H1 (cell line): Measurements from ENCODE around the gene ING5. TPM values are rescaled to one million over a fixed set of nuclear protein-coding genes. Genes with fewer than 3 reads are reported as not detected.

Source experiments
- polyA plus RNA-seq, 7 experiments: library from polyadenylated mRNA; depleted of rRNA in 3 of 7; stranded (reverse) in 5 of 7; unstranded in 2 of 7; fragments of >200 nt in 5 of 7; fragments of 200-250 nt in 2 of 7; gene quantifications; 1 replicate in 5 of 7; 2 replicates in 1 of 7; 4 replicates in 1 of 7; pipeline versions ENCODE4 v1.2.1 to v1.2.3, GENCODE V29; 2011 to 2013; ENCODE audit warnings: missing spikeins in 2 of 7, mixed read lengths in 2 of 7
- total RNA-seq: library from RNA; stranded (reverse); fragmentation: NEBNext Ultra II Directional; extraction: Animal tissue kit (Norgen Biotek cat#: 25700); gene quantifications from 2 replicates; pipeline ENCODE4 v1.2.1, GENCODE V29; 2021

The ING5 gene
- total and polyA plus RNA-seq, 2 of the 8 experiments (the other 6 are each of a cell fraction or from before 2014, with no cell fraction given): 41.5 to 47.4 TPM

Other genes with a start within 250 kb of the ING5 start
- gene STK25, start 193.5 kb upstream of the ING5 start, total RNA-seq: 159 and 162 TPM in 2 replicates
- 546 and 743 TPM in 2 replicates for gene STK25, start 193.5 kb upstream of the ING5 start, polyA plus RNA-seq (2011; rRNA removed)
- gene BOK, start 143.3 kb upstream of the ING5 start, total RNA-seq: 33.7 and 34.7 TPM in 2 replicates
- gene BOK, start 143.3 kb upstream of the ING5 start, polyA plus RNA-seq (2011; rRNA removed): 37.6 and 47.9 TPM in 2 replicates
- gene THAP4, start 64.9 kb upstream of the ING5 start, total RNA-seq: 78.9 and 82.8 TPM in 2 replicates
- 83.6 and 108 TPM in 2 replicates for gene THAP4, start 64.9 kb upstream of the ING5 start, polyA plus RNA-seq (2011; rRNA removed)
- 93.7 and 103 TPM in 2 replicates for gene ATG4B, start 64.3 kb upstream of the ING5 start, total RNA-seq
- gene ATG4B, start 64.3 kb upstream of the ING5 start, polyA plus RNA-seq (2011; rRNA removed): 155 and 189 TPM in 2 replicates
- 69.9 and 70.5 TPM in 2 replicates for gene DTYMK, start 15.2 kb upstream of the ING5 start, total RNA-seq
- 58.3 and 82.3 TPM in 2 replicates for gene DTYMK, start 15.2 kb upstream of the ING5 start, polyA plus RNA-seq (2011; rRNA removed)
- 8.1 and 8.3 TPM in 2 replicates for gene D2HGDH, start 32.6 kb downstream of the ING5 start, total RNA-seq
- gene D2HGDH, start 32.6 kb downstream of the ING5 start, polyA plus RNA-seq (2011; rRNA removed): 3.4 and 9.8 TPM in 2 replicates
- gene GAL3ST2, start 74.8 kb downstream of the ING5 start, total RNA-seq: not detected in 2 replicates
- gene GAL3ST2, start 74.8 kb downstream of the ING5 start, polyA plus RNA-seq (2011; rRNA removed): 0.14 TPM in 1 of 2 replicates, not detected in the other
- 0.50 and 0.82 TPM in 2 replicates for gene NEU4, start 107.2 kb downstream of the ING5 start, total RNA-seq
- 0.32 and 0.89 TPM in 2 replicates for gene NEU4, start 107.2 kb downstream of the ING5 start, polyA plus RNA-seq (2011; rRNA removed)
- 0.48 and 0.73 TPM in 2 replicates for gene PDCD1, start 156.9 kb downstream of the ING5 start, total RNA-seq
- gene PDCD1, start 156.9 kb downstream of the ING5 start, polyA plus RNA-seq (2011; rRNA removed): 1.1 and 1.5 TPM in 2 replicates
- gene RTP5, start 167.7 kb downstream of the ING5 start, total RNA-seq: not detected in 2 replicates
- 0.03 TPM in 1 of 2 replicates, not detected in the other for gene RTP5, start 167.7 kb downstream of the ING5 start, polyA plus RNA-seq (2011; rRNA removed)